GM19193 (cell line): Measurements from ENCODE around the gene TCF3.

Experiments used
- POLR2A ChIP-seq: IDR thresholded peaks from 4 replicates; pipeline ENCODE4 v1.6.1; 2011; ENCODE audit not compliant: insufficient read depth, insufficient read length; ENCODE audit errors: extremely low read depth

TCF3 gene

GRCh38 chr19:1593501-1593772 is 59.0 kb downstream of the TCF3 start:
- TF ChIP-seq POLR2A: no peak

- peak; percentile 62 for TF ChIP-seq POLR2A
Observed at GRCh38 chr19:1592755-1593500, 59.5 kb downstream of the TCF3 start, which contains the start of gene MBD3. TSS of gene MBD3 (minus strand) at chr19:1592865. CDS start at chr19:1592631, 234 bp downstream.

DNA sequence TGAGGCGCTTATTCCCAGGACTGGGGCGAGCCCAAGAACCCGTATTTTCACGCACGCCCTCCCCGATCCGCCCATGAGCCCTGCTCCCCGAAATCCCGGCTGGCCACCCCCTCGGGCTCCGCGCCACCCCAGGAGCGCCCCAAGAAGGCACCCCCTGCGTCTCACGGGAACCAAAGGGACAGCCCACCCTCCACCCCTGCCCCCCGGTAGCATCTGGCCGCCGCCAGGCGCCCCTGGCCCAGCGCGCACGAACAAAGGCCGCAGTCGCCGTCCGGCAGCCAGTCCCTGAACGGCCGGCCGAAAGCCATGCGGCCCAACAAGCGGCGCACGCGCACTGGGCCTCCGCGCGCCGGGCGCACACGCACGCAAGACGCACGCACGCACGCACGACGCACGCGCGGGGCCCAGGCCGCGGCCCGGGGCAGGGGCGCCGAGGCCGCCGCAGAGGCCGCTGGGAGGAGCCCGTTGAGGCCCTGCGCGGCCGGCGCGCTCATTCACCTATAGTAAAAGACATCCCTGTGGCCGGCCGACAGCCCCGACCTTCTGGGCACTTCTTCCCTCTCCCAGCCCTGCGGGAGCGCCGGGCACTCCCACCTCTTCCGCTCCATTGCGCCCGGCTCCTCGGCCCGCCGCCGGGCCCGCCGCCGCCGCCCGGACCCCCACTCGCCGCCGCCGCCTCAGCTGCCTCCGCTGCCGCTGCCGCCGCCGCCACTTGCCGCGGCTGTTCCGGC is 60.2 kb downstream of the TCF3 start:
- peak; percentile 95 for TF ChIP-seq POLR2A

DNA sequence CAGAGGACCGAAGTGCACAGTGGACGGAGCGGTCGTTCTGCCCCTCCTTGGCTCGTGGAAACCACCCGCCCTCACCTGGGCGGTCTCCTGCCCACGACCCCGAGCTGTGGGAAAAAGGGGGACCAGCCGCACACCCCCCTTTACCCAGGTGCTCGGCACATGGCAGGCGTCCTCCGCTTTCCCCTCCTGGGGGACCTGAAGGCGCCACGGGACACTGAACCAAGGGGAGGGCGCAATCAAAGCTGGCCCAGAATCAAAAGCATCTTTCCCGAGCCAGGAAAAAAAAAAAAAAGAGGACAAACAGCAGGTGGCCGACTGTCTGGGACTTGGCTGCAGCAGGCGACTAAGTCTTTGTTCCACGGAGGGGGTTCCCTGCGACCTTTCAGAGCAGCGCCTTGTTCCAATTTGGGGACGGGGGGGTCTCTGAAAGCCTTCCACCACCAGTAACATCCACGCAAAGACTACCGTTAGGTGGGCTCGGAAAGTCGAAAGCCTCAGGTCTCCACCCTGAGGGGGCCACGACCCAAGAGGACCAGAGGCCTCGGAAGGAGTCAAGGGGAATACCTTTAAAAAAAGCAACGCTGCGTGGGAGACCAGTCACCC is 60.9 kb downstream of the TCF3 start:
- peak; percentile 9 for TF ChIP-seq POLR2A

- TF ChIP-seq POLR2A: peak; percentile 34
Observed at GRCh38 chr19:1590641-1591397, 61.6 kb downstream of the TCF3 start.

- TF ChIP-seq POLR2A: no peak
Observed at GRCh38 chr19:1587872-1588271, 64.5 kb downstream of the TCF3 start.

DNA sequence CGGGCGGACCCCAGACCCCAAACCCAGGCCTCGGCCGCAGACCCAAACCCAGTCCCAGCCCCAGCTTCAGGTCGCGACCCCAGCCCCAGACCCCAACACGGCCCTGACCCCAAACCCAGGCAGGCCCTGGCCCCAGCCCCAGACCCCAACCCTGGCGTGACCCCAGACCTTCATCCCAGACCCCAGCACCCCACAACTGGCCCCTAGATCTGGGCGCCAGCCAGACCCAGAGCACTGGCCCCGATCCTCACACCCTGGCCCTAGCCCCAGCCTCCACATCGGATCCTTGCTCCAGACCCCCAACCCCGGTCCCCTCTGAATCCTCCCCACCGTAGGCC is 67.2 kb downstream of the TCF3 start:
- no peak for TF ChIP-seq POLR2A

GRCh38 chr19:1584500-1585242 is 67.7 kb downstream of the TCF3 start:
- TF ChIP-seq POLR2A: no peak

DNA sequence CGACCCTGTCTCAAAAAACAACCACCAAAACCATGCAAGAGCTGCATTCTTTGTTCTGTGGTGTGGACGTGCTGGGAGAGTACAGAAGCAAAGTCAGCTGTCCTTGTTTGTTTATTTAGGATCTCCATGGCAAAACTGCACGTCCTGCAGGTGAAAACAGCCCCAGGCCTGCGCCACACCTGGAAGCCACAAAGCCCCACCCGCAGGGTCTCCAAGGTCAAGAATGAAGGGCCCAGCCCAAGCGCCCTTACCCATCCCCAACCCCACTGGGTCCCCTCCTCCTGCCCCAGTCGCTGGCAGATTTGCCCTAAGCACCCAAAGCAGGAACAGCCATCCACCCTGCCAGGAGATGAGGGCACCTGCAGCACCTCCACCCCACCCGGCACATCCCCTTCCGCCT is 70.2 kb downstream of the TCF3 start:
- TF ChIP-seq POLR2A: no peak

- TF ChIP-seq POLR2A: no peak
Observed at GRCh38 chr19:1580957-1581356, 71.5 kb downstream of the TCF3 start.

DNA sequence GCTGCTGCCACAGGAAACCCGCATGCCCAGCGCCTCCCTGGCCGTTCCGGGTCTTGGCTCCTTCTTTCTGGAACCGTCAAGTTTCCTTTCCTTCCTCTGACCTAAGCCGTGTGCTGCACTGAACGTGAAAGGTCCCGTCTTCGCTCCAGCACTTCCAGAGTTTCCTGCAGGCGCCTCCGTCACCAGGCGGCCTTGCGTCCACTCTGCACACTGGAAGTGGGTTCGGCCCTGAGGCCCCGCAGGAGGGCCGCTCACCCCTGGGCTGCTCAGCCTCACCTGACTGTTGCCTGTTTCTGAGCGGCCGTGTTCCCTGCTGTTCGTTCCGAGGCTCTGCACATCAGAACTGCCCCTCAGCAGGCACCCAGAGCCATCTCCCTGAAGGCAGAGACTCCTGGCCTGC is 72.0 kb downstream of the TCF3 start:
- TF ChIP-seq POLR2A: no peak

- TF ChIP-seq POLR2A: no peak
Observed at GRCh38 chr19:1579222-1579621, 73.2 kb downstream of the TCF3 start.

- no peak for TF ChIP-seq POLR2A
Observed at GRCh38 chr19:1577929-1578618, 74.3 kb downstream of the TCF3 start.
